ENCODE data around the gene SEPTIN5. TPM values are rescaled to one million over a fixed set of nuclear protein-coding genes. Genes with fewer than 3 reads are reported as not detected.

SEPTIN5 gene
- total and polyA plus RNA-seq, 12 donors, result 3.7 to 73.4 (median 14.9) TPM

DNA sequence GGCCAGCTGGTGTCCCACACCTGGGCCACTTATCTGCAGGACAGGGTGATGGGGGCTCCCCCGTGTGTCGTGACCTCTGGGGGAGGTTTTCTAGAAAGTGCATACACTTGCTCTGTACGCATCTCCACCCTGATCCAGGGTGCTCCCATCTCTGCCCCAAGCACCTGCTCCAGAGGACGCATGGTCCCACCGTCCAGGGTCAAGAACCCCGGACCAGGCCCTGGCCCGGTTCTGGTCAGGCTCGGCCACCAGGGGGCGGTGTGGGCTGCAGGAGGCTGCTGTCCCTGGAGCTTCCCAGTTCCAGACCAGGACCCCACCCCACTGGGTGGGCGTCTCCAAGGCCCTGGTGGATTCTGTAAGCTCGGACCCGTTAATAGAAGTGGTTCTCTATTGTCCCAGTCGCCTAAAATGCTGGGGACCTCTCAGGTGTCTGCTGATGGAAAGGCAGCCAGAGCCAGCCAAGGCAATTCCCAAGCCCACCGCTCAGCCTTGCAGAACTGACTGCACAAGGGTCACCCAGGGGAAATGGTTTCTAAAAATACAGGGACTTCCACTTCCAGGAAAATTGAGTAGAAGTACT, 34.7 kb upstream of the SEPTIN5 start:
- Histone ChIP-seq H3K27ac (no peak overlapping the region), H3K9me3 (replicated peaks in 1 of 3) (no peaks in the 10 kb centered on the region), H3K36me3 (replicated peaks in 1 of 2) (no peaks in the 10 kb centered on the region), H3K4me3 (no peak overlapping the region), H3K27me3 (peaks cover 12% of the 10 kb centered on the region), H3K4me1 (replicated peaks in 1 of 2) (no peaks in the 10 kb centered on the region)
- TF ChIP-seq, protein P1, sequence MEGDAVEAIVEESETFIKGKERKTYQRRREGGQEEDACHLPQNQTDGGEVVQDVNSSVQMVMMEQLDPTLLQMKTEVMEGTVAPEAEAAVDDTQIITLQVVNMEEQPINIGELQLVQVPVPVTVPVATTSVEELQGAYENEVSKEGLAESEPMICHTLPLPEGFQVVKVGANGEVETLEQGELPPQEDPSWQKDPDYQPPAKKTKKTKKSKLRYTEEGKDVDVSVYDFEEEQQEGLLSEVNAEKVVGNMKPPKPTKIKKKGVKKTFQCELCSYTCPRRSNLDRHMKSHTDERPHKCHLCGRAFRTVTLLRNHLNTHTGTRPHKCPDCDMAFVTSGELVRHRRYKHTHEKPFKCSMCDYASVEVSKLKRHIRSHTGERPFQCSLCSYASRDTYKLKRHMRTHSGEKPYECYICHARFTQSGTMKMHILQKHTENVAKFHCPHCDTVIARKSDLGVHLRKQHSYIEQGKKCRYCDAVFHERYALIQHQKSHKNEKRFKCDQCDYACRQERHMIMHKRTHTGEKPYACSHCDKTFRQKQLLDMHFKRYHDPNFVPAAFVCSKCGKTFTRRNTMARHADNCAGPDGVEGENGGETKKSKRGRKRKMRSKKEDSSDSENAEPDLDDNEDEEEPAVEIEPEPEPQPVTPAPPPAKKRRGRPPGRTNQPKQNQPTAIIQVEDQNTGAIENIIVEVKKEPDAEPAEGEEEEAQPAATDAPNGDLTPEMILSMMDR (IDR thresholded peaks at IDR 0.05), result peak; percentile 18 to 70 (median 59)
- no peak for TF ChIP-seq POLR2A (IDR thresholded peaks at IDR 0.05)
- DNase-seq, result peak in 6 of 7 donors; percentile 32 to 60 (median 46)
- WGBS, 4 donors, result 24 to 38% (median 32%) methylated on average over 5 to 14 of the region's 14 CpGs
- intact Hi-C loops (cut with DNase I), result loop anchor here in 1 of 2 donors (5.0 kb wide), 1 partner anchor 38 kb away; no protein-coding TSS in a partner anchor

DNA sequence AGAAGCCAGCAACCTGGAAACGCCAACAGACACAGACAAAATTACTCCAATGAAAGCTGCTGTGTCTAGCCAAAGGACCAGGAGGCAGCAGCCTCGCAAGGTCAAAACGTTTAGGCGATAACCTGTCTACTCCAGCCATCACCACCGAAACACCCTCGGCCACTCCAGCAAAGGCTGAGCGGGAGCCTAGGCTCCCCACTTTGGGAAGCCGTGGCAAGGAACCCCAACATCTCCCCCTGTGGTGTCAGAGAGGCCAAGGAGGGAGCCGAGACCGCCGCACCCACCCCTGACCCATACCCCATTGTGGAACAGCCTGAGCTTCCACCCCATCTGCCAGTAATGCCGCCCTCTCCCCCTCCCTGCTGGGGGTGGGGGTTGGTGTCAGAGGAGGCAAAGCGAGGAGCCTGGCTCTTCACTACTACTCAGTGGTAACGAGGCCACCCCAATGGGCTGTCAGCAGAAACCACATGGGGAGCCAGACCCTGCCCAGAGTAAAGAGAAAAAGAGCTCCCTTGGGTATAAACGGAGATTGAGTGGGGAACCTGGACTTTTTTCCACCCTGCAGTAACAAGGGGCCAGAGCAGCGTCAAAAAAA, 33.9 kb upstream of the SEPTIN5 start:
- no peaks in the 10 kb centered on the region for H3K9me3 ChIP-seq (replicated peaks in 1 of 3)
- H3K4me3 ChIP-seq, result no peak overlapping the region
- DNase-seq, result no peak
- intact Hi-C loops (cut with DNase I), result no loop called here
- H3K27me3 ChIP-seq, result peaks cover 12% of the 10 kb centered on the region
- no peak for TF ChIP-seq POLR2A (IDR thresholded peaks at IDR 0.05)
- TF ChIP-seq, protein P1 (IDR thresholded peaks at IDR 0.05), result no peak
- WGBS, 4 donors, result 71 to 86% (median 83%) methylated on average over 10 to 16 of the region's 16 CpGs
- no peaks in the 10 kb centered on the region for H3K4me1 ChIP-seq (replicated peaks in 1 of 2)
- H3K36me3 ChIP-seq (replicated peaks in 1 of 2), result no peaks in the 10 kb centered on the region
- H3K27ac ChIP-seq, result no peak overlapping the region

- no peaks in the 10 kb centered on the region for H3K36me3 ChIP-seq (replicated peaks in 1 of 2)
- no peaks in the 10 kb centered on the region for H3K4me1 ChIP-seq (replicated peaks in 1 of 2)
- TF ChIP-seq POLR2A (IDR thresholded peaks at IDR 0.05), result no peak
- TF ChIP-seq, protein P1 (IDR thresholded peaks at IDR 0.05), result no peak
- 81 to 91% (median 84%) methylated on average over 11 of the region's 11 CpGs for WGBS, 4 donors
- DNase-seq, result no peak
- no peak overlapping the region for H3K27ac ChIP-seq
- intact Hi-C loops (cut with DNase I), result no loop called here
- H3K4me3 ChIP-seq, result no peak overlapping the region
- peaks cover 12% of the 10 kb centered on the region for H3K27me3 ChIP-seq
- H3K9me3 ChIP-seq (replicated peaks in 1 of 3), result no peaks in the 10 kb centered on the region
These were observed 33.1 kb upstream of the SEPTIN5 start for GRCh38 chr22:19680911-19681862.

GRCh38 chr22:19681863-19682245, 32.4 kb upstream of the SEPTIN5 start:
- Histone ChIP-seq H3K4me3 (no peak overlapping the region), H3K27ac (no peak overlapping the region), H3K36me3 (replicated peaks in 1 of 2) (no peaks in the 10 kb centered on the region), H3K9me3 (replicated peaks in 1 of 3) (no peaks in the 10 kb centered on the region), H3K27me3 (peaks cover 12% of the 10 kb centered on the region), H3K4me1 (replicated peaks in 1 of 2) (no peaks in the 10 kb centered on the region)
- WGBS, 4 donors, result 82 to 90% (median 84%) methylated on average over 6 of the region's 6 CpGs
- DNase-seq, result no peak
- TF ChIP-seq, protein P1 (IDR thresholded peaks at IDR 0.05), result no peak
- no peak for TF ChIP-seq POLR2A (IDR thresholded peaks at IDR 0.05)
- intact Hi-C loops (cut with DNase I), result no loop called here
